Measurements from ENCODE around the gene NOTCH1. TPM values are rescaled to one million over a fixed set of nuclear protein-coding genes. Genes with fewer than 3 reads are reported as not detected.
A peak's percentile ranks its signal among the peaks of the same experiment; 100 is the strongest.

The NOTCH1 gene
- total and polyA plus RNA-seq, 12 donors = 0.81 to 31.5 (median 24.0) TPM

DNA sequence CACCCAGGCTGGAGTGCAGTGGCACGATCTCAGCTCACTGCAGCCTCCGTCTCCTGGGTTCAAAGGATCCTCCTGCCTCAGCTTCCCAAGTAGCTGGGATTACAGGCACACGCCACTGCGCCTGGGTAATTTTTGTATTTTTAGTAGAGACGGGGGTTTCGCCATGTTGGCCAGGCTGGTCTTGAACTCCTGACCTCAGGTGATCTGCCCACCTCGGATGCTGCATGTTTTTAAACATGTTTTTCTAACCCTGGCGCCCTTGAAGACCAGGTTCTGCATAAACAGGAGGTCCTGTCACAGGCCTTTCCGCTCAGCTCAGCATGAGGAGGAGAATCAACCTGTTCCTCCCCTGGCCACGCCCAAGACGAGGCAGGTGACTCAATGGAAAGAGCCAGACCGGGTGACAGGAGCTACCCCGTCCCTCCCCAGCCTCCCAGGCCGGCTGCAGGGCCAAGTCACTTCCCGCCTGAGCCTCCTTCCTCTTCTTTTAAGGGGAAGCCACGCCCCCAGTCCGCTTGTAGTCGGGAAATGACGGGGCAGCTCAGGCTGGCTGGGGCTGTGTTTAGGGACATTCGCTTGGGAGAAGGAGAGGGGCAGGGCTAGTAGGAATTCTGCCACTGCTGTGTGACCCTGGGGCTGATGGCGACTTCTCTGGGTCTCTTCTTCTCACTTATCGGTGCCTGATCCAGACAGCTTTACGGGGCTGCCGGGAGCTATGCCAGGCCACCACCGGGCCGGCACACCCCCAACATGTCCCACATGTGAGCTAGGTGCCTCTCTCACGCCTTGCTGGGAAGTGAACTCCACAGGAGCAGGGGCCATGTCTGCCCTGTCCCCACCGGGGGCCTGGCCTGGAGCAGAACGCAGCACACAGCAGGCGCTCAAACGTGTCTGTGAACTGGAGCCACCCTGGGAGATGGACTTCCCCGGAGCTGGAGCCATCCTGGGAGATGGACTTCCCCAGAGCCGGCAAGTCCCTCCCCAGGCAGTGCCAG lies 6.1 kb downstream of the NOTCH1 start:
- peak overlapping the region in 1 of 4 donors; percentile 13 for H3K4me3 ChIP-seq
- H3K4me1 ChIP-seq (replicated peaks in 1 of 2) = peaks cover 0 to 31% of the 10 kb centered on the region in 2 donors
- TF ChIP-seq, protein P1, sequence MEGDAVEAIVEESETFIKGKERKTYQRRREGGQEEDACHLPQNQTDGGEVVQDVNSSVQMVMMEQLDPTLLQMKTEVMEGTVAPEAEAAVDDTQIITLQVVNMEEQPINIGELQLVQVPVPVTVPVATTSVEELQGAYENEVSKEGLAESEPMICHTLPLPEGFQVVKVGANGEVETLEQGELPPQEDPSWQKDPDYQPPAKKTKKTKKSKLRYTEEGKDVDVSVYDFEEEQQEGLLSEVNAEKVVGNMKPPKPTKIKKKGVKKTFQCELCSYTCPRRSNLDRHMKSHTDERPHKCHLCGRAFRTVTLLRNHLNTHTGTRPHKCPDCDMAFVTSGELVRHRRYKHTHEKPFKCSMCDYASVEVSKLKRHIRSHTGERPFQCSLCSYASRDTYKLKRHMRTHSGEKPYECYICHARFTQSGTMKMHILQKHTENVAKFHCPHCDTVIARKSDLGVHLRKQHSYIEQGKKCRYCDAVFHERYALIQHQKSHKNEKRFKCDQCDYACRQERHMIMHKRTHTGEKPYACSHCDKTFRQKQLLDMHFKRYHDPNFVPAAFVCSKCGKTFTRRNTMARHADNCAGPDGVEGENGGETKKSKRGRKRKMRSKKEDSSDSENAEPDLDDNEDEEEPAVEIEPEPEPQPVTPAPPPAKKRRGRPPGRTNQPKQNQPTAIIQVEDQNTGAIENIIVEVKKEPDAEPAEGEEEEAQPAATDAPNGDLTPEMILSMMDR (IDR thresholded peaks at IDR 0.05) = no peak
- TF ChIP-seq POLR2A (IDR thresholded peaks at IDR 0.05) = peak in 1 of 2 donors; percentile 34
- no peaks in the 10 kb centered on the region for H3K27me3 ChIP-seq
- H3K27ac ChIP-seq = peak overlapping the region; percentile 3 to 91 (median 60)
- no peaks in the 10 kb centered on the region for H3K36me3 ChIP-seq (replicated peaks in 1 of 2)
- peak; percentile 74 to 92 (median 86) for DNase-seq
- no peaks in the 10 kb centered on the region for H3K9me3 ChIP-seq (replicated peaks in 1 of 3)
- 59 to 80% (median 61%) methylated on average over 9 to 33 of the region's 33 CpGs for WGBS, 4 donors
- intact Hi-C loops (cut with DNase I) = loop anchor here in 1 of 2 donors (5.0 kb wide), 1 partner anchor 83 kb away; no protein-coding TSS in a partner anchor

DNA sequence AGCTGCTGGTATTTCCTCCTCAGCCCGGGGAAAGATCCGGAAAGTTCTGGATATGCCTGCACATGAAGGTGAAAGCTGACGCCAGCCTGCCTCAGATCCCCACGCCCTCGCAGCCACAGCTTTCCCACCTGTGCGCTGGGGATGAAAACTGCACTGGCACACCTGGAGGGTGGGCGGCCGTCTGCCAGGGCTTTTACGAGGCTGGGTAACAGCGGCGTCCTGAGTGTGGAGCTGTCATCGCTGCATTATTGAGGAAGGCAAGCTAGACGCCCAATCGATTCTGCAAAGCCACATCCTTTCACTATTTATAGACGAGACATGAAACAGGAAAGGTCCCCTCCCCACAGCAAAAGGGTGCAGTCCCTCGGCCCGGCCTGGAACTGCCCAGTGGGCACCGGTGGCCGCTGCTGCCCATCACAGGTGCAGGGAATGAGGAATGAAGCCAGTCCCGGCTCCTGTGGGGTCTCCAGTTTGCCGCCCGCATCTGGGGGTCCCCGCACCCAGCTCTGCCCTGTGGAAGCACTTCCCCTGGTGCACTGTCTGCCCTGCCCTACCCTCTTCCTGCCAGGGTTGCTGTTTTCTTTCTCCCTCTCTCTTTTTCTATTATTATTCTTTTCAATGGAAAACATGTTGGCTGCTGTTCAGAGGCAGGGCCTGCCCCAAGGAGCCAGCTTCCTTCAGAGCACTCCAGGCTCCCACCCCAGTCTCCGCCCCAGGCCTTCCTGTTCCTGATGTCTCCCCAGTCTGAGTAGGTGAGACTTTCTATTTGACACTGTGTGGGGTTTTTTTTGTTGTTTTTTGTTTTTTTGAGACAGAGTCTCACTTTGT lies 7.0 kb downstream of the NOTCH1 start:
- intact Hi-C loops (cut with DNase I) = no loop called here
- Histone ChIP-seq H3K27ac (peak overlapping the region; percentile 43 to 91 (median 54)), H3K9me3 (replicated peaks in 1 of 3) (no peaks in the 10 kb centered on the region), H3K27me3 (no peaks in the 10 kb centered on the region), H3K4me1 (replicated peaks in 1 of 2) (peaks cover 0 to 32% of the 10 kb centered on the region in 2 donors), H3K36me3 (replicated peaks in 1 of 2) (no peaks in the 10 kb centered on the region), H3K4me3 (no peak overlapping the region)
- no peak for TF ChIP-seq POLR2A (IDR thresholded peaks at IDR 0.05)
- TF ChIP-seq, protein P1 (IDR thresholded peaks at IDR 0.05) = no peak
- DNase-seq = peak in 1 of 7 donors; percentile 56
- WGBS, 4 donors = 71 to 78% (median 74%) methylated on average over 19 to 24 of the region's 24 CpGs

DNA sequence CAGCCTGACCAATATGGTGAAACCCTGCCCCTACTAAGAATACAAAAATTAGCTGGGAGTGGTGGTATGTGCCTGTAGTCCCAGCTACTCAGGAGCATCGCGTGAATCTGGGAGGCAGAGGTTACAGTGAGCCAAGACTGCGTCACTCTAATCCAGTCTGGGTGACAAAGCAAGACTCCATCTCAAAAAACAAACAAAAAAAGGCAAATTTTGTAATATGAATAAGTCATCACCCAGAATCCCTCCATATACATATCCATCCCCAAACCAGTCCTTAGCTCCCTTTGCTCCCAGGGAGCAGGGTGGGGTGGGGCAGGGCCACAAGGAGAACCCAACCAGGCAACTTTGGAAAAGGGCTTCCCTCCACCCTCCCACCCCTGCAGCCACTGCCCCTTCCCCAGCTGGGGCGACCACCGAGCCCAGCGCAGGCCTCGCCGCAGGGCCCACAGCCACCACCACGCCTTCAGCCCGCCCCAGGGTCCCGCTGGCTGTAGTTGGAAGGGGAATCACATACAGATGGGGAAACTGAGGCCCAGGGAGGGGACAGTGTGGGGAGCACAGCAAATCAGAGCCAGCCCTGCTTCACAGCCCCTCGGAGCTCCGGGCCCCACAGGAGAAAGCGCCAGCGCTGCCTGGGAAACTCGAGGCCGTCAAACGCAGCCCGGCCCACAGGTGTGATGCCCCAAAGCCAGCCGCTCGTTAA lies 7.8 kb downstream of the NOTCH1 start:
- H3K27ac ChIP-seq = peak overlapping the region in 2 of 5 donors; percentile 82 to 83
- WGBS, 4 donors = 69 to 93% (median 88%) methylated on average over 13 to 21 of the region's 21 CpGs

More for the DNA sequence above, 7.8 kb downstream of the NOTCH1 start:
- Histone ChIP-seq H3K4me3 (no peak overlapping the region), H3K9me3 (replicated peaks in 1 of 3) (no peaks in the 10 kb centered on the region), H3K27me3 (no peaks in the 10 kb centered on the region), H3K4me1 (replicated peaks in 1 of 2) (peaks cover 0 to 40% of the 10 kb centered on the region in 2 donors), H3K36me3 (replicated peaks in 1 of 2) (no peaks in the 10 kb centered on the region)
- TF ChIP-seq, protein P1 (IDR thresholded peaks at IDR 0.05) = no peak
- no peak for TF ChIP-seq POLR2A (IDR thresholded peaks at IDR 0.05)
- intact Hi-C loops (cut with DNase I) = no loop called here
- no peak for DNase-seq

Data from adrenal gland (tissue), 12 donors.